ENCODE measurements around the gene LHFPL3. TPM values are rescaled to one million over a fixed set of nuclear protein-coding genes. Genes with fewer than 3 reads are reported as not detected.
"Not testable (repeated sequence)": the region's sequence is repeated elsewhere in the genome, so short reads cannot be mapped to it uniquely, and the experiment has no call there.

The LHFPL3 gene
- total RNA-seq, 1 donor from 2014 or later, result not detected

- peaks cover 4% of the 10 kb centered on the region for H3K4me1 Mint-ChIP-seq (ENCODE audit: low read depth)
- no peak overlapping the region for H3K4me3 Mint-ChIP-seq (ENCODE audit: low read depth)
- H3K9me3 Mint-ChIP-seq (ENCODE audit: low read depth), result peaks cover 7% of the 10 kb centered on the region
- peaks cover 6% of the 10 kb centered on the region for H3K27me3 Mint-ChIP-seq
- no peak for TF ChIP-seq CTCF (IDR thresholded peaks at IDR 0.05; ENCODE audit: unreplicated experiment)
- DNase-seq (ENCODE audit: low spot score, unreplicated experiment), result no peak
- H3K27ac Mint-ChIP-seq, result no peak overlapping the region
- no peaks in the 10 kb centered on the region for H3K36me3 Mint-ChIP-seq (ENCODE audit: insufficient read depth)
Observed at GRCh38 chr7:104695563-104695962, 367.2 kb downstream of the LHFPL3 start.

GRCh38 chr7:104700336-104700735 is 371.9 kb downstream of the LHFPL3 start:
- no peak for TF ChIP-seq CTCF (IDR thresholded peaks at IDR 0.05; ENCODE audit: unreplicated experiment)
- H3K36me3 Mint-ChIP-seq (ENCODE audit: insufficient read depth), result no peaks in the 10 kb centered on the region
- H3K4me1 Mint-ChIP-seq (ENCODE audit: low read depth), result no peaks in the 10 kb centered on the region
- no peak for DNase-seq (ENCODE audit: low spot score, unreplicated experiment)
- peaks cover 2% of the 10 kb centered on the region for H3K27me3 Mint-ChIP-seq
- no peak overlapping the region for H3K4me3 Mint-ChIP-seq (ENCODE audit: low read depth)
- H3K27ac Mint-ChIP-seq, result no peak overlapping the region
- no peaks in the 10 kb centered on the region for H3K9me3 Mint-ChIP-seq (ENCODE audit: low read depth)

- not testable (repeated sequence) for DNase-seq (ENCODE audit: low spot score, unreplicated experiment); H3K4me1 Mint-ChIP-seq (ENCODE audit: low read depth); H3K9me3 Mint-ChIP-seq (ENCODE audit: low read depth); H3K27me3 Mint-ChIP-seq; H3K27ac Mint-ChIP-seq; H3K4me3 Mint-ChIP-seq (ENCODE audit: low read depth); H3K36me3 Mint-ChIP-seq (ENCODE audit: insufficient read depth)
Observed at GRCh38 chr7:104721027-104721426, 392.6 kb downstream of the LHFPL3 start.

GRCh38 chr7:104723001-104723400 is 394.6 kb downstream of the LHFPL3 start:
- H3K27ac Mint-ChIP-seq, result no peak overlapping the region
- no peaks in the 10 kb centered on the region for H3K9me3 Mint-ChIP-seq (ENCODE audit: low read depth)
- no peaks in the 10 kb centered on the region for H3K4me1 Mint-ChIP-seq (ENCODE audit: low read depth)
- DNase-seq (ENCODE audit: low spot score, unreplicated experiment), result no peak
- TF ChIP-seq CTCF (IDR thresholded peaks at IDR 0.05; ENCODE audit: unreplicated experiment), result no peak
- no peaks in the 10 kb centered on the region for H3K36me3 Mint-ChIP-seq (ENCODE audit: insufficient read depth)
- H3K4me3 Mint-ChIP-seq (ENCODE audit: low read depth), result no peak overlapping the region
- no peaks in the 10 kb centered on the region for H3K27me3 Mint-ChIP-seq

- H3K9me3 Mint-ChIP-seq (ENCODE audit: low read depth), result peaks cover 4% of the 10 kb centered on the region
- H3K36me3 Mint-ChIP-seq (ENCODE audit: insufficient read depth), result no peaks in the 10 kb centered on the region
- H3K27ac Mint-ChIP-seq, result no peak overlapping the region
Observed at GRCh38 chr7:104758504-104758903, 430.1 kb downstream of the LHFPL3 start.

More at GRCh38 chr7:104758504-104758903, 430.1 kb downstream of the LHFPL3 start:
- Mint-ChIP-seq H3K27me3 (peaks cover 10% of the 10 kb centered on the region), H3K4me3 (ENCODE audit: low read depth) (no peak overlapping the region), H3K4me1 (ENCODE audit: low read depth) (peaks cover 2% of the 10 kb centered on the region)
- DNase-seq (ENCODE audit: low spot score, unreplicated experiment), result no peak
- TF ChIP-seq CTCF (IDR thresholded peaks at IDR 0.05; ENCODE audit: unreplicated experiment), result no peak
